T-helper 1 cell treated with Interleukin-12 subunit alpha and Interleukin-12 subunit beta and Interleukin-4 antibody, amounts not matched to agents 30 μg/mL and 1 μg/mL, for 36 hours (primary cell): Measurements from ENCODE around the gene SLC25A22.

Experiments
- H3K27ac Mint-ChIP-seq: one replicate; pipeline ENCODE4 v1.8.0; 2021; ENCODE audit warnings: mild to moderate bottlenecking, mixed read lengths
- H3K27me3 Mint-ChIP-seq: one replicate; pipeline ENCODE4 v1.8.0; 2021; ENCODE audit warnings: low read depth, mixed read lengths
- H3K36me3 Mint-ChIP-seq: one replicate; pipeline ENCODE4 v1.8.0; 2021; ENCODE audit warnings: low read depth, mixed read lengths
- H3K4me1 Mint-ChIP-seq: one replicate; pipeline ENCODE4 v1.8.0; 2021; ENCODE audit warnings: low read depth, mixed read lengths
- H3K4me3 Mint-ChIP-seq: one replicate; pipeline ENCODE4 v1.8.0; 2021; ENCODE audit warnings: mild to moderate bottlenecking, moderate library complexity, mixed read lengths
- H3K9me3 Mint-ChIP-seq: one replicate; pipeline ENCODE4 v1.8.0; 2021; ENCODE audit warnings: mixed read lengths

The SLC25A22 gene

GRCh38 chr11:782264-783174 lies 15.6 kb downstream of the SLC25A22 start:
- H3K9me3 Mint-ChIP-seq = no peaks in the 10 kb centered on the region
- H3K27ac Mint-ChIP-seq = no peak overlapping the region
- no peaks in the 10 kb centered on the region for H3K27me3 Mint-ChIP-seq
- H3K4me3 Mint-ChIP-seq = no peak overlapping the region
- H3K36me3 Mint-ChIP-seq = peaks cover 5% of the 10 kb centered on the region
- H3K4me1 Mint-ChIP-seq = peaks cover 1% of the 10 kb centered on the region

GRCh38 chr11:779955-780532 lies 18.0 kb downstream of the SLC25A22 start:
- H3K27ac Mint-ChIP-seq = no peak overlapping the region
- H3K4me1 Mint-ChIP-seq = peaks cover 9% of the 10 kb centered on the region
- H3K4me3 Mint-ChIP-seq = no peak overlapping the region
- H3K9me3 Mint-ChIP-seq = no peaks in the 10 kb centered on the region
- H3K27me3 Mint-ChIP-seq = no peaks in the 10 kb centered on the region
- peaks cover 5% of the 10 kb centered on the region for H3K36me3 Mint-ChIP-seq

- H3K36me3 Mint-ChIP-seq = peaks cover 5% of the 10 kb centered on the region
- H3K27me3 Mint-ChIP-seq = no peaks in the 10 kb centered on the region
- no peaks in the 10 kb centered on the region for H3K9me3 Mint-ChIP-seq
- no peak overlapping the region for H3K27ac Mint-ChIP-seq
- H3K4me3 Mint-ChIP-seq = peak overlapping the region; percentile 25
- H3K4me1 Mint-ChIP-seq = peaks cover 9% of the 10 kb centered on the region
Measured at GRCh38 chr11:778976-779954, 18.8 kb downstream of the SLC25A22 start.

- H3K27ac Mint-ChIP-seq = peak within 1 kb of the TSS; percentile 77
- peaks cover 9% of the 10 kb centered on the region for H3K4me1 Mint-ChIP-seq
- H3K4me3 Mint-ChIP-seq = peak within 1 kb of the TSS; percentile 81
Measured at GRCh38 chr11:777288-778255, 20.5 kb downstream of the SLC25A22 start, which contains the start of gene GATD1. Gene GATD1, minus strand, starts transcription at chr11:777487. Its CDS starts 25 bp downstream, at chr11:777462.

GRCh38 chr11:776561-777287 lies 21.4 kb downstream of the SLC25A22 start:
- Mint-ChIP-seq H3K36me3 (no peaks in the 10 kb centered on the region), H3K9me3 (no peaks in the 10 kb centered on the region), H3K27ac (peak overlapping the region; percentile 70), H3K4me3 (peak overlapping the region; percentile 81), H3K4me1 (peaks cover 9% of the 10 kb centered on the region), H3K27me3 (no peaks in the 10 kb centered on the region)

More at GRCh38 chr11:777288-778255, 20.5 kb downstream of the SLC25A22 start, which contains the start of gene GATD1:
- Mint-ChIP-seq H3K36me3 (no peaks in the 10 kb centered on the region), H3K9me3 (no peaks in the 10 kb centered on the region), H3K27me3 (no peaks in the 10 kb centered on the region)

- Mint-ChIP-seq H3K27me3 (no peaks in the 10 kb centered on the region), H3K36me3 (no peaks in the 10 kb centered on the region), H3K9me3 (no peaks in the 10 kb centered on the region), H3K4me3 (peak overlapping the region; percentile 81), H3K4me1 (peaks cover 9% of the 10 kb centered on the region), H3K27ac (peak overlapping the region; percentile 70)
Measured at GRCh38 chr11:776263-776560, 21.9 kb downstream of the SLC25A22 start.

GRCh38 chr11:774873-775592 lies 23.0 kb downstream of the SLC25A22 start:
- peak overlapping the region; percentile 56 for H3K4me3 Mint-ChIP-seq

GRCh38 chr11:773830-774229 lies 24.3 kb downstream of the SLC25A22 start:
- Mint-ChIP-seq H3K4me1 (peaks cover 9% of the 10 kb centered on the region), H3K36me3 (no peaks in the 10 kb centered on the region), H3K27me3 (no peaks in the 10 kb centered on the region), H3K4me3 (no peak overlapping the region), H3K27ac (no peak overlapping the region), H3K9me3 (no peaks in the 10 kb centered on the region)

More at GRCh38 chr11:774873-775592, 23.0 kb downstream of the SLC25A22 start:
- Mint-ChIP-seq H3K27me3 (no peaks in the 10 kb centered on the region), H3K4me1 (peaks cover 9% of the 10 kb centered on the region), H3K27ac (no peak overlapping the region), H3K9me3 (no peaks in the 10 kb centered on the region), H3K36me3 (no peaks in the 10 kb centered on the region)

- H3K27ac Mint-ChIP-seq = no peak overlapping the region
- peaks cover 9% of the 10 kb centered on the region for H3K4me1 Mint-ChIP-seq
- no peaks in the 10 kb centered on the region for H3K9me3 Mint-ChIP-seq
- H3K36me3 Mint-ChIP-seq = no peaks in the 10 kb centered on the region
- no peaks in the 10 kb centered on the region for H3K27me3 Mint-ChIP-seq
- H3K4me3 Mint-ChIP-seq = no peak overlapping the region
Measured at GRCh38 chr11:773425-773824, 24.7 kb downstream of the SLC25A22 start.

GRCh38 chr11:772429-773390 lies 25.4 kb downstream of the SLC25A22 start:
- Mint-ChIP-seq H3K4me3 (no peak overlapping the region), H3K9me3 (no peaks in the 10 kb centered on the region), H3K27me3 (no peaks in the 10 kb centered on the region)

GRCh38 chr11:771617-772204 lies 26.4 kb downstream of the SLC25A22 start:
- Mint-ChIP-seq H3K4me3 (no peak overlapping the region), H3K27me3 (no peaks in the 10 kb centered on the region), H3K4me1 (peaks cover 8% of the 10 kb centered on the region), H3K27ac (no peak overlapping the region), H3K36me3 (peaks cover 1% of the 10 kb centered on the region), H3K9me3 (no peaks in the 10 kb centered on the region)

More at GRCh38 chr11:772429-773390, 25.4 kb downstream of the SLC25A22 start:
- Mint-ChIP-seq H3K27ac (no peak overlapping the region), H3K4me1 (peaks cover 8% of the 10 kb centered on the region), H3K36me3 (no peaks in the 10 kb centered on the region)
